ENCODE measurements around the gene TRIM6. TPM values are rescaled to one million over a fixed set of nuclear protein-coding genes. Genes with fewer than 3 reads are reported as not detected.

The TRIM6 gene
- total RNA-seq, 1 donor from 2014 or later = 23.9 TPM

- DNase-seq (ENCODE audit: low read depth) (no peak), FAIRE-seq (no peak)
- Histone ChIP-seq H3K9ac (ENCODE audit: low read length) (no peak overlapping the region), H3K79me2 (ENCODE audit: insufficient read depth, low read length) (no peaks in the 10 kb centered on the region), H3K4me1 (ENCODE audit: insufficient read depth, low read length) (no peaks in the 10 kb centered on the region), H3K9me3 (ENCODE audit: insufficient read depth, low read depth, low read length) (no peaks in the 10 kb centered on the region), H3K4me2 (ENCODE audit: low read length) (no peak overlapping the region), H3K36me3 (ENCODE audit: insufficient read depth, low read length) (peaks cover 2% of the 10 kb centered on the region), H3K27ac (ENCODE audit: low read depth, low read length) (no peak overlapping the region), H2AFZ (ENCODE audit: low read depth, low read length) (no peak overlapping the region), H4K20me1 (ENCODE audit: insufficient read depth, low read length) (no peaks in the 10 kb centered on the region), H3K4me3 (ENCODE audit: insufficient read depth, low read depth, low read length) (no peak overlapping the region), H3K27me3 (ENCODE audit: insufficient read depth, low read length) (no peaks in the 10 kb centered on the region)
- Mint-ChIP-seq H3K27ac (ENCODE audit: unreplicated experiment) (no peak overlapping the region), H3K27me3 (ENCODE audit: low read depth, unreplicated experiment) (no peaks in the 10 kb centered on the region), H3K4me1 (ENCODE audit: low read depth, unreplicated experiment) (no peaks in the 10 kb centered on the region), H3K4me3 (ENCODE audit: unreplicated experiment) (no peak overlapping the region), H3K36me3 (ENCODE audit: low read depth, unreplicated experiment) (peaks cover 9% of the 10 kb centered on the region), H3K9me3 (ENCODE audit: unreplicated experiment) (no peaks in the 10 kb centered on the region)
- TF ChIP-seq CTCF (IDR thresholded peaks at IDR 0.05; ENCODE audit: insufficient read depth, low read depth, low read length) = no peak
- no peak for TF ChIP-seq EZH2 (IDR thresholded peaks at IDR 0.05; ENCODE audit: insufficient read depth, low read length)
These were observed 61.9 kb downstream of the TRIM6 start for GRCh38 chr11:5658318-5658717.

Other genes with a start within 250 kb of the TRIM6 start
- gene OR51B6, start 245.1 kb upstream of the TRIM6 start, total RNA-seq = not detected in 2 replicates
- gene OR51M1, start 212.8 kb upstream of the TRIM6 start, total RNA-seq = not detected in 2 replicates
- gene OR51Q1, start 174.5 kb upstream of the TRIM6 start, total RNA-seq = not detected in 2 replicates
- gene OR51I1, start 155.1 kb upstream of the TRIM6 start, total RNA-seq = not detected in 2 replicates
- not detected in 2 replicates for gene OR51I2, start 147.3 kb upstream of the TRIM6 start, total RNA-seq
- gene OR52D1, start 108.0 kb upstream of the TRIM6 start, total RNA-seq = not detected in 2 replicates
- gene UBQLN3, start 86.7 kb upstream of the TRIM6 start, total RNA-seq = not detected in 2 replicates
- 0.27 TPM in 1 of 2 replicates, not detected in the other for gene UBQLNL, start 79.9 kb upstream of the TRIM6 start, total RNA-seq
- gene OR52H1, start 48.1 kb upstream of the TRIM6 start, total RNA-seq = not detected in 2 replicates
- gene OR52B6, start 15.8 kb upstream of the TRIM6 start, total RNA-seq = not detected in 2 replicates
- 1.2 and 4.6 TPM in 2 replicates for gene TRIM34, start 28.4 kb downstream of the TRIM6 start, total RNA-seq
- gene TRIM5, start 88.4 kb downstream of the TRIM6 start, total RNA-seq = 45.3 and 55.6 TPM in 2 replicates
- gene TRIM22, start 93.2 kb downstream of the TRIM6 start, total RNA-seq = 167 and 205 TPM in 2 replicates
- gene OR56B1, start 139.8 kb downstream of the TRIM6 start, total RNA-seq = not detected in 2 replicates
- gene OR52N4, start 157.6 kb downstream of the TRIM6 start, total RNA-seq = not detected in 2 replicates
- gene OR52N5, start 186.7 kb downstream of the TRIM6 start, total RNA-seq = not detected in 2 replicates
- gene OR52N1, start 194.6 kb downstream of the TRIM6 start, total RNA-seq = not detected in 2 replicates
- not detected in 2 replicates for gene OR52N2, start 212.3 kb downstream of the TRIM6 start, total RNA-seq
- not detected in 2 replicates for gene OR52E6, start 245.3 kb downstream of the TRIM6 start, total RNA-seq